Transverse colon (tissue), 4 donors: ENCODE data around the gene HIPK4. TPM values are rescaled to one million over a fixed set of nuclear protein-coding genes. Genes with fewer than 3 reads are reported as not detected.

Experiments
- DNase-seq: peaks from one replicate; pipeline ENCODE4 v3.0.0-alpha.2; 2019
- H3K27ac ChIP-seq, 4 donors: fragments of 200-600 bp; sonication (generic); 2 replicates each; pipeline ENCODE4 v1.5.1; 2016 to 2018; ENCODE audit warnings: inconsistent platforms in 4 of 4
- H3K27me3 ChIP-seq: fragments of 200-600 bp; sonication (generic); 2 replicates; pipeline ENCODE4 v1.5.1; 2017; ENCODE audit warnings: inconsistent platforms
- H3K36me3 ChIP-seq, 4 donors: fragments of 200-600 bp; sonication (generic); 2 replicates each; pipeline ENCODE4 v1.5.1; 2017 to 2019; ENCODE audit warnings: inconsistent platforms in 4 of 4
- H3K4me1 ChIP-seq, 4 donors: fragments of 200-600 bp; sonication (generic); 2 replicates each; pipeline ENCODE4 v1.5.1; 2017 to 2020; ENCODE audit warnings: inconsistent platforms in 4 of 4
- H3K4me3 ChIP-seq, 4 donors: fragments of 200-600 bp; sonication (generic); 1 replicate in 1 of 4; 2 replicates in 3 of 4; pipeline versions ENCODE4 v1.5.1 to v1.6.1; 2017 to 2019; ENCODE audit warnings: inconsistent platforms in 4 of 4
- H3K9me3 ChIP-seq, 2 donors: fragments of 200-600 bp; sonication (generic); 2 replicates each; pipeline ENCODE4 v1.5.1; 2017 to 2019; ENCODE audit warnings: inconsistent platforms in 2 of 2
- EP300 ChIP-seq: sonication (generic); formaldehyde crosslinking; IDR thresholded peaks from one replicate; pipeline ENCODE4 v1.6.1; 2017; ENCODE audit warnings: antibody characterized with exemption, low read depth
- POLR2A ChIP-seq: fragments of 450-650 bp; IDR thresholded peaks from one replicate; pipeline ENCODE4 v1.6.1; 2016; ENCODE audit warnings: antibody characterized with exemption, mild to moderate bottlenecking, moderate library complexity
- POLR2AphosphoS5 ChIP-seq, 3 donors: sonication (generic); formaldehyde crosslinking; IDR thresholded peaks; one replicate each; pipeline ENCODE4 v1.6.1; 2016; ENCODE audit warnings: antibody characterized with exemption in 3 of 3
- WGBS, 2 donors: methylation state at CpG; one replicate each; pipeline ENCODE4 v1.1.5; 2018; ENCODE audit warnings: low coverage in 1 of 2; 5-methylcytosine and 5-hydroxymethylcytosine counted together
- in situ Hi-C, 4 donors: fragments of 200-750 bp; cut with MboI; loops; one replicate each; pipeline versions ENCODE4 v1.15.0 to v1.15.1; 2017; ENCODE audit warnings: low sequenced_read_pairs in 3 of 4, low pct_ligation_motif_present in 1 of 4, low pct_unique_long_range_greater_than_20kb in 1 of 4
- intact Hi-C: fragments of 100-400 bp; cut with DNase I; formaldehyde crosslinking; loops from one replicate; pipeline ENCODE4 v1.15.1; 2023; ENCODE audit warnings: low total_unique reads
- total RNA-seq, 4 donors: library from RNA; depleted of rRNA; stranded (reverse); fragments of >200 nt; gene quantifications; one replicate each; pipeline ENCODE4 v1.1.0, GENCODE V29; 2016
- TF ChIP-seq, protein P1 (sequence below), 5 experiments: fragments of 200-600 bp in 3 of 5; fragments of 450-650 bp in 2 of 5; sonication (generic) in 3 of 5; IDR thresholded peaks; 1 replicate in 2 of 5; 2 replicates in 3 of 5; pipeline ENCODE4 v1.5.1; 2016 to 2017; ENCODE audit warnings: antibody characterized with exemption in 5 of 5, inconsistent platforms in 3 of 5, mild to moderate bottlenecking in 2 of 5, moderate library complexity in 1 of 5

The HIPK4 gene
- total RNA-seq, 4 donors from 2014 or later = 0.48 TPM; not detected in 3

DNA sequence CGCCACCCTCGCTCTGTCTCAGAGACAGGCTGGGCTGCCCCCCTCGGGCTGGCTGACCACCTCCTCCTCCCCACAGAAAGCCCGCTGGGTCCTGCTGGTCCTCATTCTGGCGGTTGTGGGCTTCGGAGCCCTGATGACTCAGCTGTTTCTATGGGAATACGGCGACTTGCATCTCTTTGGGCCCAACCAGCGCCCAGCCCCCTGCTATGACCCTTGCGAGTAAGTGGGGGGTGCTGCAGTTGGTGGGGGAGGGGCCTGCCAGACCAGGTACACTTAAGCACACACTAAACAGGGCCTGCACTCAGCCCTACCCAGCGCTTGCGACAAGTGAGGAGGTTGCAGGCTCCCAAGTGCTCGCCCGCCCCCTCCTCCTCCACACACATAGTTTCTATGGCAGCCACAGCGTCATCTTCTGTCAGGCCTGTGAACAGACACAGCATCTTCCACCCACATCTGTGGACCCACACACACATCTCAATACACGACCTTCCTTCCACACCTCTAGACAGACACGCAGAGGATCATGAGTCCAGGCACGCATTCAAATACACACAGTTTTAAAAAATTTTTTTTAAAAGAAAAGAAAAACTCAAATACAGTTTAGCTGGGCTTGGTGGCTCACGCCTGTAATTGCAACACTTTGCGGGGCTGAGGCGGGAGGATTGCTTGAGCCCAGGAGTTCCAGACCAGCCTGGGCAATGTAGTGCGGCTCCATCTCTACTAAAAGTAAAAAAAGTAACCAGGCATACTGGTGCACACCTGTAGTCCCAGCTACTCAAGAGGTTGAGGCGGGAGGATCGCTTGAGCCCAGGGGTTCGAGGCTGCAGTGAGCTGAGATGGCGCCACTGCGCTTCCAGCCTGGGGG, 23.1 kb downstream of the HIPK4 start:
- peaks cover 0 to 7% (median 2%) of the 10 kb centered on the region in 4 donors for H3K36me3 ChIP-seq
- H3K4me3 ChIP-seq = no peak overlapping the region
- DNase-seq = no peak

DNA sequence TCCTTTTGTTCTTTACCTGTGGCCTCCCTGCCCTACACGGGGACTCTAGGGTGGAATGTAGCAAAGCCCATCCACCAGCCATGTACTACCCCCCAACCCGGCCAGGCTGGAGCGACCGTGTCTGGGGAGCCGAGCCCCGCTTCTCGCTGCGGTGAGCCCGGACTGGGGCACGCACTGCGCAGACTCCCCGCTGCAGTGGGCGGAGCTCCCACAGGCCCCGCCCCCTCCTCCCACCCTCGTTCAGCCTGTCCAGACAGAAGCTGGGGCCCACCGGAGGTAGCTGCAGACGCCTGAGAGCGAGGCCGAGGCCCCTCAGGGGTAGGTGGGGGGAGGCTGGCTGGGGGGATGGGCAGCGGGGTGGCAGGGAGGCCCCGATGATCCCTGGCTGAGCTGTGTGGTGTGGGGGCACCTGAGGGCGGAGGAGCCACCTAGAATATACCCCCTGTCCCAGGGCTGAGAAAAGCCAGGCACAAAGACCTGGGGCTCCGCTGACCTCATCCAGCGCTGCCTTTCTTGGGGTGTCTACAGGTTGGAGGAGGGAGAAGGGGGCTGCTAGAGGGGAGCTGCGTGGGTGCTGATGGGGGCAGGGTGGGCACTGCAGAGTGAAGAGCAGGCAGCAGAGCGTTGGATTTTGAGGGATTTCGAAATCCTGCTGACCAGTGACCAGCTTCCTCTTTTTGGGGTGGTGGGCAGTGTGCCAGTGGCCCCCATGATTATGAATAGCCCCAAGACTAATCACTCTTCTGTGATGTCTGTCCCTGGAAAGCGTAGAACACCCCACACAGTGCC, 24.2 kb downstream of the HIPK4 start:
- Histone ChIP-seq H3K27me3 (no peaks in the 10 kb centered on the region), H3K4me3 (peak overlapping the region in 3 of 4 donors; percentile 6 to 34 (median 18)), H3K9me3 (no peaks in the 10 kb centered on the region), H3K4me1 (peaks cover 0 to 18% (median 0%) of the 10 kb centered on the region in 4 donors), H3K36me3 (peaks cover 0 to 7% (median 0%) of the 10 kb centered on the region in 4 donors), H3K27ac (peak overlapping the region in 3 of 4 donors; percentile 9 to 41 (median 28))
- in situ Hi-C loops (no loop called here), intact Hi-C loops (no loop called here)
- peak; percentile 50 for DNase-seq
- TF ChIP-seq, protein P1, sequence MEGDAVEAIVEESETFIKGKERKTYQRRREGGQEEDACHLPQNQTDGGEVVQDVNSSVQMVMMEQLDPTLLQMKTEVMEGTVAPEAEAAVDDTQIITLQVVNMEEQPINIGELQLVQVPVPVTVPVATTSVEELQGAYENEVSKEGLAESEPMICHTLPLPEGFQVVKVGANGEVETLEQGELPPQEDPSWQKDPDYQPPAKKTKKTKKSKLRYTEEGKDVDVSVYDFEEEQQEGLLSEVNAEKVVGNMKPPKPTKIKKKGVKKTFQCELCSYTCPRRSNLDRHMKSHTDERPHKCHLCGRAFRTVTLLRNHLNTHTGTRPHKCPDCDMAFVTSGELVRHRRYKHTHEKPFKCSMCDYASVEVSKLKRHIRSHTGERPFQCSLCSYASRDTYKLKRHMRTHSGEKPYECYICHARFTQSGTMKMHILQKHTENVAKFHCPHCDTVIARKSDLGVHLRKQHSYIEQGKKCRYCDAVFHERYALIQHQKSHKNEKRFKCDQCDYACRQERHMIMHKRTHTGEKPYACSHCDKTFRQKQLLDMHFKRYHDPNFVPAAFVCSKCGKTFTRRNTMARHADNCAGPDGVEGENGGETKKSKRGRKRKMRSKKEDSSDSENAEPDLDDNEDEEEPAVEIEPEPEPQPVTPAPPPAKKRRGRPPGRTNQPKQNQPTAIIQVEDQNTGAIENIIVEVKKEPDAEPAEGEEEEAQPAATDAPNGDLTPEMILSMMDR (IDR thresholded peaks at IDR 0.05) = no peak
- TF ChIP-seq POLR2AphosphoS5 (IDR thresholded peaks at IDR 0.05) (no peak), EP300 (no peak), POLR2A (peak; percentile 15)
- WGBS, 2 donors = 66% methylated on average over 4 to 17 of the region's 28 CpGs

More for the DNA sequence above, 23.1 kb downstream of the HIPK4 start:
- intact Hi-C loops = no loop called here
- H3K27me3 ChIP-seq = no peaks in the 10 kb centered on the region
- in situ Hi-C loops = no loop called here
- peaks cover 0 to 18% (median 0%) of the 10 kb centered on the region in 4 donors for H3K4me1 ChIP-seq
- no peaks in the 10 kb centered on the region for H3K9me3 ChIP-seq
- H3K27ac ChIP-seq = no peak overlapping the region
- 85 to 100% methylated on average over 3 to 27 of the region's 27 CpGs for WGBS, 2 donors
- no peak for TF ChIP-seq POLR2AphosphoS5 (IDR thresholded peaks at IDR 0.05)

DNA sequence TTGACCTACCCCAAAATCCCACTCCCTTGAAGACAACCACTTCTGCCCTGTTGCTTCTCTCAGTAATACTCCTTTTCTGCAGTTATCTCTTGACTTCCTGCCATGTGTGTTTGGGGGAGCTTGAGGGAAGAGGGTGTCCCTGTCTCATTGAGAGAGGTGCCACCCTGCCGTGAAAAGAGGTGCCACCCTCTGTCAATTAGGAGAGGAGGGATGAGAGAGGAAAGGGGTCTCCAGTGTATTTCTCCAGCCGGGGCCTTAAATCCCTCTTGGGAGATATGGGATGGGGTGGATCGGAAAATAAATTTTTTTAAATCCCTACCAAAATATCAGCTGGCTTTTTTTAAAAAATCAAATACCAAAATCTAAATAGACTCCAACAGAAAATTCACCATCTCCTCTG, 25.0 kb downstream of the HIPK4 start:
- H3K4me1 ChIP-seq = peaks cover 0 to 18% (median 0%) of the 10 kb centered on the region in 4 donors
- TF ChIP-seq POLR2AphosphoS5 (IDR thresholded peaks at IDR 0.05) (no peak), EP300 (no peak), POLR2A (no peak)
- TF ChIP-seq, protein P1 (IDR thresholded peaks at IDR 0.05) = no peak
- peak overlapping the region in 1 of 4 donors; percentile 34 for H3K4me3 ChIP-seq
- in situ Hi-C loops = no loop called here
- H3K27me3 ChIP-seq = no peaks in the 10 kb centered on the region
- no peak overlapping the region for H3K27ac ChIP-seq
- no peaks in the 10 kb centered on the region for H3K9me3 ChIP-seq
- H3K36me3 ChIP-seq = peaks cover 0 to 7% (median 0%) of the 10 kb centered on the region in 4 donors
- intact Hi-C loops = no loop called here
- DNase-seq = no peak
- 74 to 79% methylated on average over 3 of the region's 3 CpGs for WGBS, 2 donors

DNA sequence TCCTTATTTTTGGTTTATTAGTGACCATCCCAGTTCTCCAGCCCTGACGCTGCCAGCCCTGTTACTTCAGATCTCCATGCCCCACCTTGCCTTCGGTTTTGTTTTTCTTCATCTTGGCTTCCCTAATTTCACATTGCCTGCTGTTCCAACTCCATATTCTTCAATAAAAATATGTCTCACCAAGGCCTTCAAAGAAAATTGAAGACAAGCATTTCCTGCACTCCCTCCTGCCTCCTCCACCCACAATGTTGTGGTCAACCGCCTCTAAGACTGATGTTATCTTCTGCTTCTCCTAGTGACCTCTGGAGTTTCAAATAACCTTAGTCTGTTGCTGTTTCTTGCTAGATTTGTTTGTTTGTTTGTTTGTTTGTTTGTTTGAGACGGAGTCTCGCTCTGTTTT, 26.9 kb downstream of the HIPK4 start:
- intact Hi-C loops (no loop called here), in situ Hi-C loops (no loop called here)
- DNase-seq = no peak
- 85 to 89% methylated on average over 3 to 5 of the region's 5 CpGs for WGBS, 2 donors
- H3K9me3 ChIP-seq = no peaks in the 10 kb centered on the region
- no peaks in the 10 kb centered on the region for H3K27me3 ChIP-seq
- TF ChIP-seq POLR2A (no peak), EP300 (no peak), POLR2AphosphoS5 (IDR thresholded peaks at IDR 0.05) (no peak)
- TF ChIP-seq, protein P1 (IDR thresholded peaks at IDR 0.05) = no peak
- peaks cover 0 to 18% (median 0%) of the 10 kb centered on the region in 4 donors for H3K4me1 ChIP-seq
- H3K27ac ChIP-seq = no peak overlapping the region
- peaks cover 0 to 7% (median 0%) of the 10 kb centered on the region in 4 donors for H3K36me3 ChIP-seq
- no peak overlapping the region for H3K4me3 ChIP-seq
